KMS-11 (cell line): ENCODE data around the gene HEPHL1.

Experiments
- H2AFZ ChIP-seq: fragments of 200-600 bp; sonication (generic); 2 replicates; pipeline ENCODE4 v1.6.1; 2016; ENCODE audit warnings: antibody characterized with exemption, mixed run types, low read depth
- H3K27ac ChIP-seq: fragments of 200-600 bp; sonication (generic); 2 replicates; pipeline ENCODE4 v1.6.1; 2016; ENCODE audit warnings: mild to moderate bottlenecking, mixed run types
- H3K27me3 ChIP-seq: fragments of 200-600 bp; sonication (generic); 2 replicates; pipeline ENCODE4 v1.6.1; 2017; ENCODE audit warnings: mild to moderate bottlenecking, low read depth, mixed run types, moderate library complexity; ENCODE audit not compliant: insufficient read depth
- H3K36me3 ChIP-seq: fragments of 200-600 bp; sonication (generic); 2 replicates; pipeline ENCODE4 v1.6.1; 2017; ENCODE audit warnings: mild to moderate bottlenecking, mixed run types; ENCODE audit not compliant: insufficient read depth
- H3K4me1 ChIP-seq: fragments of 200-600 bp; sonication (generic); 2 replicates; pipeline ENCODE4 v1.6.1; 2016; ENCODE audit warnings: mild to moderate bottlenecking, low read depth, mixed run types; ENCODE audit not compliant: poor library complexity, severe bottlenecking
- H3K4me2 ChIP-seq: fragments of 200-600 bp; sonication (generic); 2 replicates; pipeline ENCODE4 v1.7.0; 2016; ENCODE audit warnings: mild to moderate bottlenecking, mixed run types
- H3K4me3 ChIP-seq: fragments of 200-600 bp; sonication (generic); IDR thresholded peaks from 2 replicates; pipeline ENCODE4 v1.6.1; 2017; ENCODE audit warnings: low read depth, low read length, mixed read lengths; ENCODE audit not compliant: insufficient read depth
- H3K79me2 ChIP-seq: fragments of 200-600 bp; sonication (generic); 2 replicates; pipeline ENCODE4 v1.6.1; 2016; ENCODE audit warnings: low read depth, mixed run types; ENCODE audit not compliant: insufficient read depth
- H3K9ac ChIP-seq: fragments of 200-600 bp; sonication (generic); 2 replicates; pipeline ENCODE4 v1.6.1; 2016; ENCODE audit warnings: mild to moderate bottlenecking, mixed run types
- H4K20me1 ChIP-seq: fragments of 200-600 bp; sonication (generic); 2 replicates; pipeline ENCODE4 v1.6.1; 2016; ENCODE audit warnings: mild to moderate bottlenecking, mixed run types; ENCODE audit not compliant: insufficient read depth
- TF ChIP-seq, protein P1 (sequence below): fragments of 200-600 bp; sonication (generic); conservative IDR thresholded peaks from 2 replicates; pipeline ENCODE4 v1.6.1; 2017; ENCODE audit warnings: low read depth, mild to moderate bottlenecking, antibody characterized with exemption, low read length, moderate library complexity, mixed read lengths

The HEPHL1 gene

GRCh38 chr11:94142308-94143281 is 121.4 kb downstream of the HEPHL1 start:
- Histone ChIP-seq H3K4me1 (peaks cover 10% of the 10 kb centered on the region), H4K20me1 (no peaks in the 10 kb centered on the region), H3K36me3 (no peaks in the 10 kb centered on the region), H3K27me3 (no peaks in the 10 kb centered on the region), H3K9ac (no peak overlapping the region), H3K4me2 (no peak overlapping the region), H3K4me3 (no peak overlapping the region), H3K27ac (no peak overlapping the region), H3K79me2 (no peaks in the 10 kb centered on the region), H2AFZ (no peak overlapping the region)
- TF ChIP-seq, protein P1, sequence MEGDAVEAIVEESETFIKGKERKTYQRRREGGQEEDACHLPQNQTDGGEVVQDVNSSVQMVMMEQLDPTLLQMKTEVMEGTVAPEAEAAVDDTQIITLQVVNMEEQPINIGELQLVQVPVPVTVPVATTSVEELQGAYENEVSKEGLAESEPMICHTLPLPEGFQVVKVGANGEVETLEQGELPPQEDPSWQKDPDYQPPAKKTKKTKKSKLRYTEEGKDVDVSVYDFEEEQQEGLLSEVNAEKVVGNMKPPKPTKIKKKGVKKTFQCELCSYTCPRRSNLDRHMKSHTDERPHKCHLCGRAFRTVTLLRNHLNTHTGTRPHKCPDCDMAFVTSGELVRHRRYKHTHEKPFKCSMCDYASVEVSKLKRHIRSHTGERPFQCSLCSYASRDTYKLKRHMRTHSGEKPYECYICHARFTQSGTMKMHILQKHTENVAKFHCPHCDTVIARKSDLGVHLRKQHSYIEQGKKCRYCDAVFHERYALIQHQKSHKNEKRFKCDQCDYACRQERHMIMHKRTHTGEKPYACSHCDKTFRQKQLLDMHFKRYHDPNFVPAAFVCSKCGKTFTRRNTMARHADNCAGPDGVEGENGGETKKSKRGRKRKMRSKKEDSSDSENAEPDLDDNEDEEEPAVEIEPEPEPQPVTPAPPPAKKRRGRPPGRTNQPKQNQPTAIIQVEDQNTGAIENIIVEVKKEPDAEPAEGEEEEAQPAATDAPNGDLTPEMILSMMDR, result no peak

DNA sequence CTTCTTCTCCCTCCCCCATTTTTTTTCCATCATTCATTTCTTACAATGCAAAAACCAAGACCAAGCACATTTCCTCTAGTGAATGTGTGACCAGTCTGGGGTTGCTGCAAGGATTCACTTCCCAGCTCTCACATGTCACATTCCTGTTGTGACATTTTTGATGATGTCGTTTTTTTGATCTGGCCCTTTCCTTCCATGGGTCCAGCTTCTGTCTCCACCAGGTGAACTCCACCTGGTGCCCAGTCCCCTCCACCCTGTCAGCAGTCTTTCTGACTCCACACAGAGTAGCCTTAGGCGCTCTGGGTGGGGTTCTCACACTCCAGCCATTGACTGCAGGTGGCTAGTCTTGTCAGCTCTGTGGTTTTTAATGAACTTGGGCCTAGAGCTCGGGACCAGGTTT is 123.1 kb downstream of the HEPHL1 start:
- TF ChIP-seq, protein P1, result no peak
- Histone ChIP-seq H4K20me1 (no peaks in the 10 kb centered on the region), H3K4me2 (no peak overlapping the region), H3K36me3 (no peaks in the 10 kb centered on the region), H3K4me3 (no peak overlapping the region), H3K27ac (no peak overlapping the region), H3K4me1 (peaks cover 10% of the 10 kb centered on the region), H3K79me2 (no peaks in the 10 kb centered on the region), H3K27me3 (no peaks in the 10 kb centered on the region), H2AFZ (no peak overlapping the region), H3K9ac (no peak overlapping the region)

GRCh38 chr11:94144664-94145063 is 123.5 kb downstream of the HEPHL1 start:
- Histone ChIP-seq H2AFZ (no peak overlapping the region), H3K9ac (no peak overlapping the region), H3K4me2 (no peak overlapping the region), H3K27ac (no peak overlapping the region), H3K79me2 (no peaks in the 10 kb centered on the region), H3K4me3 (no peak overlapping the region), H3K4me1 (peaks cover 10% of the 10 kb centered on the region), H3K36me3 (no peaks in the 10 kb centered on the region), H3K27me3 (no peaks in the 10 kb centered on the region), H4K20me1 (no peaks in the 10 kb centered on the region)
- TF ChIP-seq, protein P1, result no peak

- Histone ChIP-seq H3K9ac (no peak overlapping the region), H4K20me1 (no peaks in the 10 kb centered on the region), H3K36me3 (no peaks in the 10 kb centered on the region), H3K4me1 (peaks cover 10% of the 10 kb centered on the region), H3K27me3 (no peaks in the 10 kb centered on the region), H2AFZ (no peak overlapping the region), H3K79me2 (no peaks in the 10 kb centered on the region), H3K27ac (no peak overlapping the region), H3K4me2 (no peak overlapping the region), H3K4me3 (no peak overlapping the region)
- TF ChIP-seq, protein P1, result no peak
Measured at GRCh38 chr11:94145431-94145830, 124.3 kb downstream of the HEPHL1 start.
